HFFc6 (cell line): ENCODE measurements around the gene PLPPR4. TPM values are rescaled to one million over a fixed set of nuclear protein-coding genes. Genes with fewer than 3 reads are reported as not detected.
"Not testable (repeated sequence)": the region's sequence is repeated elsewhere in the genome, so short reads cannot be mapped to it uniquely, and the experiment has no call there.

Experiments used
- DNase-seq: peaks from one replicate; pipeline ENCODE4 v3.0.0-alpha.2; 2018
- H3K27ac Mint-ChIP-seq: 2 replicates; pipeline ENCODE4 v1.8.0; 2020; ENCODE audit warnings: mild to moderate bottlenecking, mixed read lengths
- H3K27me3 Mint-ChIP-seq: 2 replicates; pipeline ENCODE4 v1.8.0; 2021; ENCODE audit warnings: mild to moderate bottlenecking, moderate library complexity, mixed read lengths; ENCODE audit not compliant: insufficient read depth
- H3K36me3 Mint-ChIP-seq: 2 replicates; pipeline ENCODE4 v1.8.0; 2021; ENCODE audit warnings: low read depth, mixed read lengths
- H3K4me1 Mint-ChIP-seq: 2 replicates; pipeline ENCODE4 v1.8.0; 2020; ENCODE audit warnings: low read depth, mixed read lengths
- H3K4me3 Mint-ChIP-seq: 2 replicates; pipeline ENCODE4 v1.8.0; 2020; ENCODE audit warnings: mild to moderate bottlenecking, moderate library complexity, mixed read lengths
- H3K9me3 Mint-ChIP-seq: 2 replicates; pipeline ENCODE4 v1.8.0; 2020; ENCODE audit warnings: mild to moderate bottlenecking, mixed read lengths
- CTCF ChIP-seq: fragments of 200-600 bp; sonication (generic); IDR thresholded peaks from 2 replicates; pipeline ENCODE4 v1.5.0; 2021; ENCODE audit warnings: antibody characterized with exemption, mild to moderate bottlenecking
- total RNA-seq, 6 experiments: library from RNA; stranded (reverse); fragmentation: NEBNext Ultra II Directional; extraction: Animal tissue kit (Norgen Biotek cat#: 25700); gene quantifications; 2 replicates in 1 of 6; 3 replicates in 5 of 6; pipeline ENCODE4 v1.2.3, GENCODE V29; 2021

The PLPPR4 gene
- total RNA-seq, 6 experiments from 2014 or later, result 0.37 to 0.69 (median 0.47) TPM

- TF ChIP-seq CTCF, result no peak
- Mint-ChIP-seq H3K36me3 (no peaks in the 10 kb centered on the region), H3K9me3 (no peaks in the 10 kb centered on the region), H3K4me3 (no peak overlapping the region), H3K27ac (no peak overlapping the region), H3K4me1 (no peaks in the 10 kb centered on the region), H3K27me3 (no peaks in the 10 kb centered on the region; the same call in 1 of the 2 replicates)
- no peak for DNase-seq
These were observed 16.8 kb downstream of the PLPPR4 start for GRCh38 chr1:99281105-99281504.

GRCh38 chr1:99282536-99282935 is 18.2 kb downstream of the PLPPR4 start:
- no peaks in the 10 kb centered on the region for H3K4me1 Mint-ChIP-seq
- no peak for TF ChIP-seq CTCF
- H3K36me3 Mint-ChIP-seq, result no peaks in the 10 kb centered on the region
- no peaks in the 10 kb centered on the region for H3K9me3 Mint-ChIP-seq
- no peak overlapping the region for H3K4me3 Mint-ChIP-seq
- H3K27me3 Mint-ChIP-seq, result no peaks in the 10 kb centered on the region; the same call in 1 of the 2 replicates
- no peak for DNase-seq
- H3K27ac Mint-ChIP-seq, result no peak overlapping the region

- H3K27me3 Mint-ChIP-seq, H3K27ac Mint-ChIP-seq, H3K9me3 Mint-ChIP-seq, H3K4me3 Mint-ChIP-seq, H3K4me1 Mint-ChIP-seq, DNase-seq, H3K36me3 Mint-ChIP-seq: not testable (repeated sequence)
These were observed 19.2 kb downstream of the PLPPR4 start for GRCh38 chr1:99283521-99283920.

GRCh38 chr1:99292886-99293285 is 28.6 kb downstream of the PLPPR4 start:
- no peak for DNase-seq
- Mint-ChIP-seq H3K4me3 (no peak overlapping the region), H3K36me3 (no peaks in the 10 kb centered on the region), H3K27me3 (no peaks in the 10 kb centered on the region; the same call in 1 of the 2 replicates), H3K27ac (no peak overlapping the region), H3K9me3 (no peaks in the 10 kb centered on the region), H3K4me1 (no peaks in the 10 kb centered on the region)
- TF ChIP-seq CTCF, result no peak

GRCh38 chr1:99297923-99298322 is 33.6 kb downstream of the PLPPR4 start:
- no peaks in the 10 kb centered on the region for H3K36me3 Mint-ChIP-seq
- no peaks in the 10 kb centered on the region for H3K9me3 Mint-ChIP-seq
- DNase-seq, result no peak
- no peak overlapping the region for H3K4me3 Mint-ChIP-seq
- TF ChIP-seq CTCF, result no peak
- no peak overlapping the region for H3K27ac Mint-ChIP-seq
- H3K27me3 Mint-ChIP-seq, result no peaks in the 10 kb centered on the region
- no peaks in the 10 kb centered on the region for H3K4me1 Mint-ChIP-seq

- no peak overlapping the region for H3K27ac Mint-ChIP-seq
- no peak for DNase-seq
- no peaks in the 10 kb centered on the region for H3K36me3 Mint-ChIP-seq
- H3K9me3 Mint-ChIP-seq, result no peaks in the 10 kb centered on the region; the same call in 1 of the 2 replicates
- H3K4me1 Mint-ChIP-seq, result no peaks in the 10 kb centered on the region
- no peaks in the 10 kb centered on the region for H3K27me3 Mint-ChIP-seq
- H3K4me3 Mint-ChIP-seq, result no peak overlapping the region
- TF ChIP-seq CTCF, result no peak
These were observed 40.5 kb downstream of the PLPPR4 start for GRCh38 chr1:99304725-99305282.
